Measurements from ENCODE around the gene PKP4. TPM values are rescaled to one million over a fixed set of nuclear protein-coding genes. Genes with fewer than 3 reads are reported as not detected.

The PKP4 gene
- total RNA-seq, 2 experiments from 2014 or later, result 68.7 to 73.2 TPM

GRCh38 chr2:158665536-158666302 is 209.0 kb downstream of the PKP4 start:
- Histone ChIP-seq H3K4me1 (ENCODE audit: insufficient read depth, low read length, poor library complexity, severe bottlenecking) (no peaks in the 10 kb centered on the region), H3K4me2 (ENCODE audit: low read length) (no peak overlapping the region), H3K9me2 (ENCODE audit: insufficient read depth, low read length) (no peaks in the 10 kb centered on the region), H3K27ac (ENCODE audit: low read depth, low read length, poor library complexity, severe bottlenecking) (no peak overlapping the region), H3K4me3 (ENCODE audit: low read depth, low read length, poor library complexity, severe bottlenecking) (no peak overlapping the region), H3K79me2 (ENCODE audit: insufficient read depth, low read depth, low read length) (no peaks in the 10 kb centered on the region), H4K20me1 (ENCODE audit: insufficient read depth, low read length) (no peaks in the 10 kb centered on the region), H3K9me3 (ENCODE audit: low read length) (no peaks in the 10 kb centered on the region), H2AFZ (ENCODE audit: low read length) (no peak overlapping the region), H3K36me3 (ENCODE audit: insufficient read depth, low read length) (peaks cover 46% of the 10 kb centered on the region; the same call in 1 of the 2 replicates)
- BruUV-seq (replicated peaks), result no TSS peak
- TF ChIP-seq CTCF (conservative IDR thresholded peaks at IDR 0.05; ENCODE audit: low read length) (no peak), EZH2phosphoT487 (IDR thresholded peaks at IDR 0.05; ENCODE audit: borderline replicate concordance, low read depth, low read length) (no peak)
- CTCF ChIA-PET (ENCODE audit: unreplicated experiment), result no interaction called here
- no peak for DNase-seq (ENCODE audit: low spot score)
- intact Hi-C loops (cut with micrococcal nuclease; ENCODE audit: unreplicated experiment), result no loop called here
- POLR2A ChIA-PET, result interaction anchor here (0.7 to 1.5 kb wide), 4 partner anchors 10 to 97 kb away, joined by 4 read pairs; no protein-coding TSS in a partner anchor

- no peak overlapping the region for H3K27ac ChIP-seq (ENCODE audit: low read depth, low read length, poor library complexity, severe bottlenecking)
- intact Hi-C loops (cut with micrococcal nuclease; ENCODE audit: unreplicated experiment), result no loop called here
- no peaks in the 10 kb centered on the region for H3K9me2 ChIP-seq (ENCODE audit: insufficient read depth, low read length)
- ChIA-PET CTCF (ENCODE audit: unreplicated experiment) (no interaction called here), POLR2A (interaction anchor here (0.8 to 1.5 kb wide), 3 partner anchors 10 to 19 kb away, joined by 3 to 4 read pairs (median 4); no protein-coding TSS in a partner anchor)
- no peaks in the 10 kb centered on the region for H3K79me2 ChIP-seq (ENCODE audit: insufficient read depth, low read depth, low read length)
- no peak for TF ChIP-seq CTCF (conservative IDR thresholded peaks at IDR 0.05; ENCODE audit: low read length)
- TF ChIP-seq EZH2phosphoT487 (IDR thresholded peaks at IDR 0.05; ENCODE audit: borderline replicate concordance, low read depth, low read length), result no peak
- H3K36me3 ChIP-seq (ENCODE audit: insufficient read depth, low read length), result peaks cover 40% of the 10 kb centered on the region; the same call in 1 of the 2 replicates
- H3K4me3 ChIP-seq (ENCODE audit: low read depth, low read length, poor library complexity, severe bottlenecking), result no peak overlapping the region
- H3K4me1 ChIP-seq (ENCODE audit: insufficient read depth, low read length, poor library complexity, severe bottlenecking), result no peaks in the 10 kb centered on the region
- DNase-seq (ENCODE audit: low spot score), result no peak
- BruUV-seq (replicated peaks), result no TSS peak
- no peaks in the 10 kb centered on the region for H3K9me3 ChIP-seq (ENCODE audit: low read length)
- H3K4me2 ChIP-seq (ENCODE audit: low read length), result no peak overlapping the region
- H2AFZ ChIP-seq (ENCODE audit: low read length), result no peak overlapping the region
- H4K20me1 ChIP-seq (ENCODE audit: insufficient read depth, low read length), result no peaks in the 10 kb centered on the region
These were observed 210.2 kb downstream of the PKP4 start for GRCh38 chr2:158666969-158667368.

GRCh38 chr2:158667586-158667985 is 210.8 kb downstream of the PKP4 start:
- Histone ChIP-seq H3K4me1 (ENCODE audit: insufficient read depth, low read length, poor library complexity, severe bottlenecking) (no peaks in the 10 kb centered on the region), H3K9me3 (ENCODE audit: low read length) (no peaks in the 10 kb centered on the region), H3K4me2 (ENCODE audit: low read length) (no peak overlapping the region), H3K36me3 (ENCODE audit: insufficient read depth, low read length) (peaks cover 40% of the 10 kb centered on the region; the same call in 1 of the 2 replicates), H3K27ac (ENCODE audit: low read depth, low read length, poor library complexity, severe bottlenecking) (no peak overlapping the region), H4K20me1 (ENCODE audit: insufficient read depth, low read length) (no peaks in the 10 kb centered on the region), H3K9me2 (ENCODE audit: insufficient read depth, low read length) (no peaks in the 10 kb centered on the region), H3K4me3 (ENCODE audit: low read depth, low read length, poor library complexity, severe bottlenecking) (no peak overlapping the region), H2AFZ (ENCODE audit: low read length) (no peak overlapping the region), H3K79me2 (ENCODE audit: insufficient read depth, low read depth, low read length) (no peaks in the 10 kb centered on the region)
- no peak for DNase-seq (ENCODE audit: low spot score)
- TF ChIP-seq CTCF (conservative IDR thresholded peaks at IDR 0.05; ENCODE audit: low read length) (no peak), EZH2phosphoT487 (IDR thresholded peaks at IDR 0.05; ENCODE audit: borderline replicate concordance, low read depth, low read length) (no peak)
- no TSS peak for BruUV-seq (replicated peaks)
- POLR2A ChIA-PET, result interaction anchor here (0.5 to 1.5 kb wide), 3 partner anchors 10 to 389 kb away, joined by 3 to 4 read pairs (median 3); no protein-coding TSS in a partner anchor
- intact Hi-C loops (cut with micrococcal nuclease; ENCODE audit: unreplicated experiment), result no loop called here
- CTCF ChIA-PET (ENCODE audit: unreplicated experiment), result no interaction called here

Measured in OCI-LY7 (cell line).